Activated CD4-positive, alpha-beta T cell treated with anti-CD3 and anti-CD28 coated beads, Interleukin-2, amount 50 U/mL, for 48 hours (primary cell): ENCODE measurements around the gene COL28A1.

ENCODE experiments used
- DNase-seq, 2 experiments: peaks; one replicate each; pipeline ENCODE4 v3.0.0-alpha.2; 2020

Gene COL28A1

DNA sequence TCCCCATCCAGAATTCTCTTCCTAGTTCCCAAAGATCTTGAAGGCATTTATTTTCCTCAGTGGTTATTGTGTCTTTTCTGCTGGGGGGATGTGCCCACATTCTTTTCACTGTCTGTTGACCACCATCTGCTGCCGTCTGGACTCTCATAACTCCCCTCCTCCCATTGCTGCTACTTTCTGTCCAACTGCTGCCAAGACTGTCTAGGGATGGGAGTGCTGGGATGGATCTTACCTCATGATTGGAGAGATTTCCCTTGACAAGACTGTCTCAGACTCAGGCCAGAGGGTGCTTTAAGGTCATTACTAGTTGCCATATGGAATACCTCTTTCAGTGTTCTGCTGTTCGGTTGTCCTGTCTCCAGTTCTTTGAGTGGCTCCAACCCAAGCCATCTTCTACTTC is 211.8 kb downstream of the COL28A1 start:
- DNase-seq = no peak

DNA sequence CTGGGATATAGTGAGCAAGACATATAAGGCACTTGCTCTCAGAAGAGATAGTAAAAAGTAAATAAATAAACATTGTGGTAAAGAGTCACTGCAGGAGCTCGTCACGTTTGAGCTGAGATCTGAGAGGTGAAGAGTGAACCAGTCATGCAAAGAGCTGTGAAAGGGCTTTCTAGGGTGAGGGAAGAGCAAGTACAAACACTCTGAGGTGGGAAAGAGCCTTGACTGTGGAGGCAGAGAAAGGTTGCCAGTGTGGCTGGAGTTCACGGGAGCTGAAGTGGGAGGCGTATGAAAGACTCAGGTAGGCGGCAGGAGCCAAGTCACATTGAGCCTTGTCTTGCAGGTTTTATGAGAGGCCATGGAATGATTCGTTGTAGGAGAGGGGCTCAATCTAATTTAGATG is 212.3 kb downstream of the COL28A1 start:
- DNase-seq = no peak

DNA sequence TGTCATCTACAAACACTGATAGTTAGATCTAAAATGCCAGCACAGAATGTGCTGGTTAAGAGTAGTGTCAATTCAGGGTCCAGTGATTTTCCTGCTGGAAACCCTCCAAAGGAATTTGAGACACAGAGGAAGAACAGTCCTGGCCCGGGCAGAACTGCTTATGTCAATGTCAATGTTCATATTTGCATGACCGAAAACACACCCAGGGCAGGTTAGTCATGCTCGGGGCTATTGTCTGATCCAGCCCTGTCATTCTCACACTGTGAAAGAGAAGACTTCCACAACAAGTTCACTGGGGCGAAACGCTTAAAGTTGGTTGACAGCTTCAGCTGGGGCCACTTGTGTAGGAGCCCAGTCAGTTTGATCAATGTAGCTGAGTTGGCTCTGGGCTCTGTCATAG is 214.0 kb downstream of the COL28A1 start:
- no peak for DNase-seq

DNA sequence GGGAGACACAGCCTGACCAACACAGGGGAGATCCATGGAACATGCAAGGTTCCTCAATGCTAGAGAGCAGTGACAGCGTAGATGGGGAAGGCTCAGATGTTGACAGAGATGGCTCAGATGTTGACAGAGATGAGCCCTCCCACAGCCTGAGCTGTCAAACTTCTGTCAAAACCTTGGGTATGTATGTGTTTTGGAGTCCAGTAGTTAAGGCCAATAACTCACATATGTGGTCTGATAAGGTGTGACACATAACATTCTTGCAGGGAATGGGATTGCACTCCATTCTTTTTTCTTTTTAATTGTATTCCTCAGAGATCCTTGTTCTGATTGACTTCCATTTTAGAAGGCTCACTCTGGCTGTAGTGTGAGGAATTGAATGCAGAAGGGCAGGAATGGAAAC is 217.1 kb downstream of the COL28A1 start:
- DNase-seq = no peak

GRCh38 chr7:7317850-7318249 is 217.8 kb downstream of the COL28A1 start:
- no peak for DNase-seq

DNA sequence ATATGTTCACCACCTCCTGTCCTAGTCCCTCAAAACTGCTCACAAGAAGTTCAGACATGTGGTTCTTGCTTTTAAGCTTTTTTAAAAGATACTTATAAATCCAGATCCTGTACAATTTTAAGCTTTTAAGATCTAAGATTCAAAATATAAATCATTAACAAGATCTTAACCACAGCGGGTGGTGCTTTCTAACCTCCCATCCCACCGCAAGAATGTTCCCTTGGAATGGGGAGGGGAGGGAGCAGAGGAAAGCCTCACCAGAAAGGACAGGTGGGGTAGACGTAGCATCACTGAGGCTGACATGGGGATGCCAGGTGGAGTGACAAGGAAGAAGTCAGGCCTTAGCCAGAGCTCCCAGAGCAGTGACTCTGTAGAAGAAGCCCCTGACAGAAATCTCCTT is 219.8 kb downstream of the COL28A1 start:
- DNase-seq = no peak

DNA sequence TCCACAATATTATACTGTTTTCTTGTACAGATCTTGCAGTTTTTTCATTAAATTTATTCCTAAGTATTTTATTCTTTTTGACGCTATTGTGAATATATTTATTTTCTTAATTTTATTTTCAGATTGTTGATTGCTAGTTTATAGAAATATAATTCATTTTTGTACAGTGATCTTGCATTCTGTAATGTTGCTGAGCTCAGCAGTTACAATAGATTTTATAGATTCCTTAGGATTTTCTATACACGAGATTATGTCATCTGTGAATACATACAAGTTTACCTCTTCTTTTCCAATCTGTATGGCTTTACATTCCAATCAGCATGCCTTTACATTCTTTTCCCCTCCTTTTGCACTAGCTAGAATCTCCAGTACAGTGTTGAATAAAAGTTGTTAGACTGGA is 223.3 kb downstream of the COL28A1 start:
- DNase-seq = no peak

DNA sequence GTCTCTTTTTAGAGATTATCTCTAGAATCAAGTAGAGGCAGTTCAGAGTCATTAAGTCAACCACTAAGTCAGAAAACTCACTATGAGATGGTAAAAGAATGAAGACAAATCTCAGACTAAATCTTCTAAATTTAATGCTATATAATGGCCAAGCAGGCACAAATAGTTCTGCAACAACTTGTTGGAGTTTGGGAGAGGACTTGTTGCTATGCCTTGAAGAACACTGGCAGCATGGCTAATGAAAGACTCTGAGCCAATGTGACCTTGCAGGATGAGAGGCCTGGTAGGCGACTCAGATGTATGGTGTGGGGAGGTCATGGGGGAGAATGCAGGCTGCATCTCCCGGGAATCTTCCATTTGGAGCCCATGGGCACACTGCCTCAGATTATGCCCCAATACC is 224.7 kb downstream of the COL28A1 start:
- no peak for DNase-seq

- DNase-seq = no peak
These were observed 226.5 kb downstream of the COL28A1 start for GRCh38 chr7:7309203-7309602.
